OCI-LY3 (cell line): ENCODE measurements around the gene RNF123.

Experiments used
- H2AFZ ChIP-seq: fragments of 200-600, 300-600 bp; shearing (Covaris generic); 2 replicates; pipeline ENCODE4 v1.6.0; 2014; ENCODE audit warnings: antibody characterized with exemption, low read depth, low read length
- H3K27ac ChIP-seq: fragments of 200-600, 300-600 bp; sonication (generic); 2 replicates; pipeline ENCODE4 v1.5.1; 2014; ENCODE audit warnings: mild to moderate bottlenecking, low read length, moderate library complexity, mixed read lengths
- H3K27me3 ChIP-seq: fragments of 200-600, 300-600 bp; sonication (generic); 2 replicates; pipeline ENCODE4 v1.6.1; 2014; ENCODE audit warnings: low read depth, low read length, mixed read lengths
- H3K36me3 ChIP-seq: fragments of 200-600, 300-600 bp; sonication (generic); replicated peaks from 2 replicates; pipeline ENCODE3; 2014; ENCODE audit warnings: low read depth, low read length, mixed read lengths
- H3K4me1 ChIP-seq: fragments of 300-600, 200-600 bp; sonication (generic); 2 replicates; pipeline ENCODE4 v1.6.1; 2014; ENCODE audit warnings: low read length, mixed read lengths
- H3K4me2 ChIP-seq: fragments of 200-600, 300-600 bp; sonication (generic); 2 replicates; pipeline ENCODE4 v1.6.1; 2014; ENCODE audit warnings: low read length, mixed read lengths
- H3K4me3 ChIP-seq: fragments of 300-600, 200-600 bp; sonication (generic); 2 replicates; pipeline ENCODE4 v1.5.1; 2014; ENCODE audit warnings: antibody characterized with exemption, mild to moderate bottlenecking, low read length, moderate library complexity
- H3K79me2 ChIP-seq: fragments of 300-600, 200-600 bp; shearing (Covaris generic); 2 replicates; pipeline ENCODE4 v1.6.1; 2014; ENCODE audit warnings: mild to moderate bottlenecking, low read length, mixed read lengths
- H3K9ac ChIP-seq: fragments of 300-600, 200-600 bp; shearing (Covaris generic); 2 replicates; pipeline ENCODE4 v1.6.0; 2014; ENCODE audit warnings: mild to moderate bottlenecking, low read length, moderate library complexity
- H3K9me3 ChIP-seq: fragments of 200-600, 300-600 bp; shearing (Covaris generic); 2 replicates; pipeline ENCODE4 v1.6.1; 2014; ENCODE audit warnings: low read length, mixed read lengths; ENCODE audit not compliant: insufficient read depth
- H4K20me1 ChIP-seq: fragments of 200-600, 300-600 bp; sonication (generic); 2 replicates; pipeline ENCODE4 v1.6.1; 2016; ENCODE audit warnings: low read length, mixed read lengths; ENCODE audit not compliant: insufficient read depth
- CTCF ChIP-seq: fragments of 200-600, 300-600 bp; sonication (generic); IDR thresholded peaks from 2 replicates; pipeline ENCODE4 v1.5.1; 2014; ENCODE audit warnings: antibody characterized with exemption, low read length, low read depth
- EZH2phosphoT487 ChIP-seq: fragments of 200-600 bp; shearing (Covaris generic); IDR thresholded peaks from 2 replicates; pipeline ENCODE4 v1.6.1; 2018; ENCODE audit warnings: antibody characterized with exemption, mixed run types, low read depth

The RNF123 gene

GRCh38 chr3:49705390-49705960 is 16.1 kb downstream of the RNF123 start:
- no peaks in the 10 kb centered on the region for H3K27me3 ChIP-seq
- H3K4me1 ChIP-seq, result no peaks in the 10 kb centered on the region
- H3K4me2 ChIP-seq, result no peak overlapping the region
- TF ChIP-seq CTCF (no peak), EZH2phosphoT487 (no peak)
- no peak overlapping the region for H3K9ac ChIP-seq
- no peak overlapping the region for H2AFZ ChIP-seq
- H3K36me3 ChIP-seq, result peaks cover 9% of the 10 kb centered on the region
- H3K9me3 ChIP-seq, result no peaks in the 10 kb centered on the region
- no peak overlapping the region for H3K27ac ChIP-seq
- no peak overlapping the region for H3K4me3 ChIP-seq
- no peaks in the 10 kb centered on the region for H4K20me1 ChIP-seq
- no peaks in the 10 kb centered on the region for H3K79me2 ChIP-seq

GRCh38 chr3:49706456-49707112 is 17.2 kb downstream of the RNF123 start:
- no peak overlapping the region for H3K4me3 ChIP-seq
- no peaks in the 10 kb centered on the region for H3K79me2 ChIP-seq
- no peaks in the 10 kb centered on the region for H3K4me1 ChIP-seq
- no peak overlapping the region for H3K27ac ChIP-seq
- TF ChIP-seq CTCF (no peak), EZH2phosphoT487 (no peak)
- H3K9me3 ChIP-seq, result no peaks in the 10 kb centered on the region
- H3K4me2 ChIP-seq, result no peak overlapping the region
- no peak overlapping the region for H3K9ac ChIP-seq
- no peak overlapping the region for H2AFZ ChIP-seq
- no peaks in the 10 kb centered on the region for H3K27me3 ChIP-seq
- no peaks in the 10 kb centered on the region for H4K20me1 ChIP-seq
- H3K36me3 ChIP-seq, result peaks cover 9% of the 10 kb centered on the region

- Histone ChIP-seq H3K36me3 (peaks cover 9% of the 10 kb centered on the region), H3K79me2 (no peaks in the 10 kb centered on the region), H3K9ac (no peak overlapping the region), H3K4me2 (no peak overlapping the region), H3K27ac (no peak overlapping the region), H4K20me1 (no peaks in the 10 kb centered on the region), H3K9me3 (no peaks in the 10 kb centered on the region), H3K27me3 (no peaks in the 10 kb centered on the region), H2AFZ (no peak overlapping the region), H3K4me1 (no peaks in the 10 kb centered on the region), H3K4me3 (no peak overlapping the region)
- TF ChIP-seq CTCF (no peak), EZH2phosphoT487 (no peak)
Measured at GRCh38 chr3:49707113-49707480, 17.7 kb downstream of the RNF123 start.

- Histone ChIP-seq H3K9me3 (no peaks in the 10 kb centered on the region), H3K27ac (no peak overlapping the region), H3K4me3 (no peak overlapping the region), H3K36me3 (peaks cover 8% of the 10 kb centered on the region), H3K27me3 (no peaks in the 10 kb centered on the region), H3K9ac (no peak overlapping the region), H3K79me2 (no peaks in the 10 kb centered on the region), H3K4me1 (no peaks in the 10 kb centered on the region), H3K4me2 (no peak overlapping the region), H2AFZ (no peak overlapping the region), H4K20me1 (no peaks in the 10 kb centered on the region)
- no peak for TF ChIP-seq EZH2phosphoT487
- no peak for TF ChIP-seq CTCF
Measured at GRCh38 chr3:49709852-49710251, 20.5 kb downstream of the RNF123 start.
